ENCODE measurements around the gene BST2.

The BST2 gene

DNA sequence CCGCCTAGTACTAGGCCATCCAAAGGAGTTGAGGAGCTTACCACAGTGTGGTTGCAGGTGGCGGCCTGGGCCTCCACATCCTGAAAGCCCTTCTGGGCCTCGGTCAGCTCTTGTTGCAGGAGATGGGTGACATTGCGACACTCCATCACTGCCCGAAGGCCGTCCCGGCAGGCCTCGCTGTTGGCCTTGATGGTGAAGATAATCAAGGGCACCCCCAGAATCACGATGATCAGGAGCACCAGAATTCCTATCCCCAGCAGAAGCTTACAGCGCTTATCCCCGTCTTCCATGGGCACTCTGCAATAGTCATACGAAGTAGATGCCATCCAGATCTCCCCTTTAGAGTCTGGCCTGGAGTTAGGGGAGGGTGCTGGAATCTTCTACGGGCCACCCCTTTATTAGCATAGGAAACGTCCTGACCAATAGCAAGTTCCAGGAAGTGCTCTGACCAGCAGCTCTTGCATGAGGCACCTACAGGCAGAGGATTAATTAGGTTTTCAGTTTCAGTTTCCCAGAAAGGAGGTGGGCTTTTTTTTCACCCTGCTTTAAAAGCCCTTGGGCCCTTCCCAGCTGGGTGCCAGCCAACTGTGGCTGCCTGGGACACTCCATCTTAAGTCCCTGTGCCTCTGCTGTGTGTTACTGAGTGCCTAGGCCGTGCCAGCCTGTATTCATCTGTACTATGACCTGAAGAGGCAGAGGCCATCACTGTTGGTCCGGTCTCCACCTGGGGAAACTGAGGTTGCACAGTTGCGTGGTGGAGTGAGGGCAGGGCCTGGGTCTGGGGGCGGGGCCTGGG lies at the start of gene BST2:
Gene BST2 (minus strand): TSS at position 381 of the 796 bp plus-strand sequence. CDS start 55 bp downstream, at position 326.
- H3K27ac ChIP-seq (ENCODE audit: low read depth, low read length) = peak within 1 kb of the TSS; percentile 69

GRCh38 chr19:17454576-17455071 lies 49.2 kb upstream of the BST2 start:
- TF ChIP-seq EZH2phosphoT487 (conservative IDR thresholded peaks at IDR 0.05; ENCODE audit: low read length) = no peak
- TF ChIP-seq CTCF (IDR thresholded peaks at IDR 0.05; ENCODE audit: insufficient read depth, low read length, poor library complexity, severe bottlenecking) = no peak
- H3K27ac ChIP-seq (ENCODE audit: low read depth, low read length) = no peak overlapping the region

More for the DNA sequence above, at the start of gene BST2:
- Histone ChIP-seq H4K20me1 (ENCODE audit: low read depth, low read length) (no peaks in the 10 kb centered on the region), H3K9ac (ENCODE audit: low read length) (peak within 1 kb of the TSS; percentile 49), H3K79me2 (ENCODE audit: insufficient read depth, low read length) (peaks cover 8% of the 10 kb centered on the region; the same call in 1 of the 2 replicates), H3K9me3 (ENCODE audit: insufficient read depth, low read length) (no peaks in the 10 kb centered on the region), H3K4me3 (ENCODE audit: insufficient read depth, low read length, poor library complexity, severe bottlenecking) (peak within 1 kb of the TSS; percentile 53), H3F3A (ENCODE audit: insufficient read depth) (peaks cover 7% of the 10 kb centered on the region; the same call in 1 of the 2 replicates), H3K9me2 (replicated peaks; ENCODE audit: insufficient read depth, low read length) (no peaks in the 10 kb centered on the region), H2AFZ (ENCODE audit: low read depth, low read length, severe bottlenecking) (peak within 1 kb of the TSS; percentile 45), H3K4me2 (ENCODE audit: low read depth, low read length, poor library complexity, severe bottlenecking) (peak within 1 kb of the TSS; percentile 63), H3K36me3 (ENCODE audit: low read length) (no peaks in the 10 kb centered on the region), H3K27me3 (ENCODE audit: low read length) (no peaks in the 10 kb centered on the region)
- no peak for TF ChIP-seq CTCF (IDR thresholded peaks at IDR 0.05; ENCODE audit: insufficient read depth, low read length, poor library complexity, severe bottlenecking)
- TF ChIP-seq EZH2phosphoT487 (conservative IDR thresholded peaks at IDR 0.05; ENCODE audit: low read length) = no peak

GRCh38 chr19:17451820-17452219 lies 46.4 kb upstream of the BST2 start:
- no peaks in the 10 kb centered on the region for H3K36me3 ChIP-seq (ENCODE audit: low read length)
- no peak overlapping the region for H3K9ac ChIP-seq (ENCODE audit: low read length)
- H2AFZ ChIP-seq (ENCODE audit: low read depth, low read length, severe bottlenecking) = no peak overlapping the region
- H4K20me1 ChIP-seq (ENCODE audit: low read depth, low read length) = no peaks in the 10 kb centered on the region
- no peaks in the 10 kb centered on the region for H3K9me3 ChIP-seq (ENCODE audit: insufficient read depth, low read length)
- no peaks in the 10 kb centered on the region for H3K9me2 ChIP-seq (replicated peaks; ENCODE audit: insufficient read depth, low read length)
- TF ChIP-seq CTCF (IDR thresholded peaks at IDR 0.05; ENCODE audit: insufficient read depth, low read length, poor library complexity, severe bottlenecking) = no peak
- no peak for TF ChIP-seq EZH2phosphoT487 (conservative IDR thresholded peaks at IDR 0.05; ENCODE audit: low read length)
- H3K79me2 ChIP-seq (ENCODE audit: insufficient read depth, low read length) = no peaks in the 10 kb centered on the region
- H3K27me3 ChIP-seq (ENCODE audit: low read length) = no peaks in the 10 kb centered on the region
- H3K4me2 ChIP-seq (ENCODE audit: low read depth, low read length, poor library complexity, severe bottlenecking) = no peak overlapping the region
- no peak overlapping the region for H3K4me3 ChIP-seq (ENCODE audit: insufficient read depth, low read length, poor library complexity, severe bottlenecking)
- H3F3A ChIP-seq (ENCODE audit: insufficient read depth) = no peaks in the 10 kb centered on the region
- H3K27ac ChIP-seq (ENCODE audit: low read depth, low read length) = no peak overlapping the region

More at GRCh38 chr19:17454576-17455071, 49.2 kb upstream of the BST2 start:
- H3K9ac ChIP-seq (ENCODE audit: low read length) = no peak overlapping the region
- H3K79me2 ChIP-seq (ENCODE audit: insufficient read depth, low read length) = no peaks in the 10 kb centered on the region
- H3F3A ChIP-seq (ENCODE audit: insufficient read depth) = no peaks in the 10 kb centered on the region
- H3K36me3 ChIP-seq (ENCODE audit: low read length) = no peaks in the 10 kb centered on the region
- H2AFZ ChIP-seq (ENCODE audit: low read depth, low read length, severe bottlenecking) = no peak overlapping the region
- H3K4me2 ChIP-seq (ENCODE audit: low read depth, low read length, poor library complexity, severe bottlenecking) = no peak overlapping the region
- H3K4me3 ChIP-seq (ENCODE audit: insufficient read depth, low read length, poor library complexity, severe bottlenecking) = no peak overlapping the region
- no peaks in the 10 kb centered on the region for H4K20me1 ChIP-seq (ENCODE audit: low read depth, low read length)
- no peaks in the 10 kb centered on the region for H3K9me2 ChIP-seq (replicated peaks; ENCODE audit: insufficient read depth, low read length)
- no peaks in the 10 kb centered on the region for H3K9me3 ChIP-seq (ENCODE audit: insufficient read depth, low read length)
- H3K27me3 ChIP-seq (ENCODE audit: low read length) = no peaks in the 10 kb centered on the region
